Osteoblast (primary cell): ENCODE measurements around the gene TXNDC11. TPM values are rescaled to one million over a fixed set of nuclear protein-coding genes. Genes with fewer than 3 reads are reported as not detected.
"Not testable (repeated sequence)": the region's sequence is repeated elsewhere in the genome, so short reads cannot be mapped to it uniquely, and the experiment has no call there.

Experiments used
- DNase-seq: peaks from one replicate; pipeline ENCODE4 v3.0.0; 2011; ENCODE audit warnings: low spot score, mixed read lengths; ENCODE audit not compliant: insufficient read length; ENCODE audit errors: missing footprints
- H2AFZ ChIP-seq: 2 replicates; pipeline ENCODE4 v1.6.0; 2011; ENCODE audit warnings: mild to moderate bottlenecking, low read length
- H3K27ac ChIP-seq: 2 replicates; pipeline ENCODE4 v1.5.1; 2011; ENCODE audit warnings: mild to moderate bottlenecking, low read depth, low read length, moderate library complexity
- H3K27me3 ChIP-seq: 2 replicates; pipeline ENCODE4 v1.6.0; 2012; ENCODE audit warnings: mild to moderate bottlenecking, control low read depth, inconsistent platforms, low read length, moderate library complexity; ENCODE audit not compliant: insufficient read depth
- H3K36me3 ChIP-seq: 2 replicates; pipeline ENCODE4 v1.5.1; 2011; ENCODE audit warnings: mild to moderate bottlenecking, low read length, control low read depth, moderate library complexity; ENCODE audit not compliant: insufficient read depth
- H3K4me1 ChIP-seq: 2 replicates; pipeline ENCODE4 v1.5.1; 2011; ENCODE audit warnings: mild to moderate bottlenecking, low read length, control low read depth, moderate library complexity; ENCODE audit not compliant: insufficient read depth
- H3K4me2 ChIP-seq: 2 replicates; pipeline ENCODE4 v1.6.0; 2011; ENCODE audit warnings: mild to moderate bottlenecking, low read length; ENCODE audit not compliant: insufficient read depth
- H3K4me3 ChIP-seq: fragments of 200-600 bp; sonication (generic); 3 replicates; pipeline ENCODE4 v1.5.1; 2012; ENCODE audit warnings: mild to moderate bottlenecking, low read length, inconsistent platforms; ENCODE audit not compliant: insufficient read depth
- H3K79me2 ChIP-seq: 2 replicates; pipeline ENCODE4 v1.6.0; 2012; ENCODE audit warnings: mild to moderate bottlenecking, low read length, control low read depth, inconsistent platforms; ENCODE audit not compliant: insufficient read depth
- H3K9me3 ChIP-seq: 2 replicates; pipeline ENCODE4 v1.5.1; 2011; ENCODE audit warnings: low read depth, low read length, control low read depth
- H4K20me1 ChIP-seq: 2 replicates; pipeline ENCODE4 v1.6.0; 2012; ENCODE audit warnings: mild to moderate bottlenecking, low read length, control low read depth; ENCODE audit not compliant: insufficient read depth
- CTCF ChIP-seq: IDR thresholded peaks from 2 replicates; pipeline ENCODE4 v1.5.1; 2011; ENCODE audit warnings: mild to moderate bottlenecking, low read depth, low read length, moderate library complexity; ENCODE audit errors: extremely low read depth
- total RNA-seq: library from RNA; depleted of rRNA; stranded (reverse); fragments of >200 nt; gene quantifications from 2 replicates; pipeline ENCODE4 v1.2.3, GENCODE V29; 2012

TXNDC11 gene
- 26.1 and 28.3 TPM in 2 replicates for total RNA-seq

GRCh38 chr16:11742536-11743307 lies at the start of gene TXNDC11:
TSS of gene TXNDC11 (minus strand) at chr16:11742857. CDS start at chr16:11742730, 127 bp downstream.
- Histone ChIP-seq H3K36me3 (peaks cover 9% of the 10 kb centered on the region), H3K27me3 (no peaks in the 10 kb centered on the region), H2AFZ (peak within 1 kb of the TSS; percentile 92), H3K4me3 (peak within 1 kb of the TSS; percentile 98), H3K27ac (peak within 1 kb of the TSS; percentile 90), H3K9me3 (no peaks in the 10 kb centered on the region), H3K79me2 (peaks cover 47% of the 10 kb centered on the region), H3K4me1 (peaks cover 20% of the 10 kb centered on the region), H3K4me2 (peak within 1 kb of the TSS; percentile 95), H4K20me1 (peaks cover 36% of the 10 kb centered on the region)
- peak; percentile 98 for DNase-seq
- TF ChIP-seq CTCF: no peak

GRCh38 chr16:11791144-11791828 lies 48.6 kb upstream of the TXNDC11 start:
- H4K20me1 ChIP-seq: peaks cover 32% of the 10 kb centered on the region
- H3K4me2 ChIP-seq: no peak overlapping the region
- no peak overlapping the region for H3K27ac ChIP-seq
- no peak overlapping the region for H2AFZ ChIP-seq
- H3K27me3 ChIP-seq: no peaks in the 10 kb centered on the region
- peaks cover 20% of the 10 kb centered on the region for H3K36me3 ChIP-seq
- H3K79me2 ChIP-seq: peaks cover 100% of the 10 kb centered on the region
- no peak for TF ChIP-seq CTCF
- H3K4me1 ChIP-seq: peaks cover 18% of the 10 kb centered on the region
- H3K4me3 ChIP-seq: no peak overlapping the region
- DNase-seq: no peak
- no peaks in the 10 kb centered on the region for H3K9me3 ChIP-seq

GRCh38 chr16:11788914-11789313 lies 46.3 kb upstream of the TXNDC11 start:
- peaks cover 29% of the 10 kb centered on the region for H4K20me1 ChIP-seq
- no peak for DNase-seq

GRCh38 chr16:11784980-11785599 lies 42.4 kb upstream of the TXNDC11 start:
- Histone ChIP-seq H3K36me3 (peaks cover 10% of the 10 kb centered on the region), H3K79me2 (peaks cover 88% of the 10 kb centered on the region), H3K4me1 (peaks cover 24% of the 10 kb centered on the region)
- not testable (repeated sequence) for H2AFZ ChIP-seq, H3K4me2 ChIP-seq, DNase-seq, H3K4me3 ChIP-seq, H3K9me3 ChIP-seq, H3K27ac ChIP-seq, H4K20me1 ChIP-seq, H3K27me3 ChIP-seq

More at GRCh38 chr16:11788914-11789313, 46.3 kb upstream of the TXNDC11 start:
- Histone ChIP-seq H3K4me3 (no peak overlapping the region), H3K36me3 (peaks cover 12% of the 10 kb centered on the region), H3K9me3 (no peaks in the 10 kb centered on the region), H3K4me1 (peaks cover 9% of the 10 kb centered on the region), H2AFZ (no peak overlapping the region), H3K27ac (no peak overlapping the region), H3K27me3 (no peaks in the 10 kb centered on the region), H3K79me2 (peaks cover 95% of the 10 kb centered on the region), H3K4me2 (no peak overlapping the region)
- no peak for TF ChIP-seq CTCF

- not testable (repeated sequence) for H3K4me3 ChIP-seq, DNase-seq, H4K20me1 ChIP-seq, H3K27ac ChIP-seq, H3K4me2 ChIP-seq, H3K27me3 ChIP-seq, H2AFZ ChIP-seq, H3K9me3 ChIP-seq
- Histone ChIP-seq H3K36me3 (peaks cover 11% of the 10 kb centered on the region), H3K79me2 (peaks cover 88% of the 10 kb centered on the region), H3K4me1 (peaks cover 24% of the 10 kb centered on the region)
These were observed 41.7 kb upstream of the TXNDC11 start for GRCh38 chr16:11784381-11784780.
